Stimulated activated CD8-positive, alpha-beta memory T cell treated with anti-CD3 and anti-CD28 coated beads, Interleukin-4, amount 100 ng/mL, for 24 hours (primary cell): ENCODE measurements around the gene OCA2.

Source experiments
- DNase-seq: peaks from one replicate; pipeline ENCODE4 v3.0.0-alpha.2; 2020; ENCODE audit warnings: low read depth

OCA2 gene

GRCh38 chr15:28104326-28104725 is 5.2 kb upstream of the OCA2 start:
- no peak for DNase-seq

GRCh38 chr15:28103831-28104230 is 4.7 kb upstream of the OCA2 start:
- no peak for DNase-seq

- no peak for DNase-seq
Observed at GRCh38 chr15:28101983-28102441, 2.9 kb upstream of the OCA2 start.

GRCh38 chr15:28101201-28101600 is 2.1 kb upstream of the OCA2 start:
- no peak for DNase-seq

- no peak for DNase-seq
Observed at GRCh38 chr15:28100516-28101195, 1.5 kb upstream of the OCA2 start.

GRCh38 chr15:28099555-28100140 is 533 bp upstream of the OCA2 start:
- no peak for DNase-seq

- no peak for DNase-seq
Observed at GRCh38 chr15:28098360-28098765, 752 bp downstream of the OCA2 start.

- no peak for DNase-seq
Observed at GRCh38 chr15:28097656-28098359, 1.3 kb downstream of the OCA2 start.

GRCh38 chr15:28096670-28097431 is 2.3 kb downstream of the OCA2 start:
- DNase-seq, result no peak

- DNase-seq, result no peak
Observed at GRCh38 chr15:28096411-28096669, 2.8 kb downstream of the OCA2 start.

- no peak for DNase-seq
Observed at GRCh38 chr15:28094732-28095521, 4.2 kb downstream of the OCA2 start.

- DNase-seq, result no peak
Observed at GRCh38 chr15:28093752-28094535, 5.2 kb downstream of the OCA2 start.

GRCh38 chr15:28091313-28091712 is 7.8 kb downstream of the OCA2 start:
- no peak for DNase-seq

- no peak for DNase-seq
Observed at GRCh38 chr15:28086175-28086703, 12.9 kb downstream of the OCA2 start.

- no peak for DNase-seq
Observed at GRCh38 chr15:28085489-28086174, 13.5 kb downstream of the OCA2 start.

- DNase-seq, result no peak
Observed at GRCh38 chr15:28084547-28084946, 14.6 kb downstream of the OCA2 start.

GRCh38 chr15:28082891-28083684 is 16.0 kb downstream of the OCA2 start:
- no peak for DNase-seq

- no peak for DNase-seq
Observed at GRCh38 chr15:28081594-28081993, 17.5 kb downstream of the OCA2 start.

GRCh38 chr15:28080386-28080785 is 18.7 kb downstream of the OCA2 start:
- no peak for DNase-seq
